LNCaP clone FGC (cell line): ENCODE measurements around the gene LDLRAD3.
A peak's percentile ranks its signal among the peaks of the same experiment; 100 is the strongest.

Source experiments
- DNase-seq: peaks from one replicate; pipeline ENCODE4 v3.0.0-alpha.2; 2011; ENCODE audit warnings: low read depth
- H3K4me3 ChIP-seq: 2 replicates; pipeline ENCODE4 v1.5.1; 2011; ENCODE audit warnings: mild to moderate bottlenecking, low read depth, low read length, control low read depth
- CTCF ChIP-seq: IDR thresholded peaks from 2 replicates; pipeline ENCODE4 v1.5.1; 2012; ENCODE audit warnings: mild to moderate bottlenecking; ENCODE audit not compliant: control insufficient read depth, insufficient read depth; ENCODE audit errors: extremely low read depth

LDLRAD3 gene

GRCh38 chr11:36056160-36056751 lies 112.4 kb downstream of the LDLRAD3 start:
- peak; percentile 69 for TF ChIP-seq CTCF
- peak; percentile 15 for DNase-seq
- no peak overlapping the region for H3K4me3 ChIP-seq

- H3K4me3 ChIP-seq, result no peak overlapping the region
- no peak for DNase-seq
These were observed 113.6 kb downstream of the LDLRAD3 start for GRCh38 chr11:36057379-36058042.

GRCh38 chr11:36059660-36060059 lies 115.8 kb downstream of the LDLRAD3 start:
- no peak for DNase-seq
- H3K4me3 ChIP-seq, result no peak overlapping the region
- TF ChIP-seq CTCF, result no peak

More at GRCh38 chr11:36057379-36058042, 113.6 kb downstream of the LDLRAD3 start:
- TF ChIP-seq CTCF, result no peak

- no peak for TF ChIP-seq CTCF
- no peak overlapping the region for H3K4me3 ChIP-seq
- DNase-seq, result no peak
These were observed 117.1 kb downstream of the LDLRAD3 start for GRCh38 chr11:36060926-36061325.

- no peak for DNase-seq
- no peak overlapping the region for H3K4me3 ChIP-seq
- TF ChIP-seq CTCF, result no peak
These were observed 117.6 kb downstream of the LDLRAD3 start for GRCh38 chr11:36061471-36061870.

GRCh38 chr11:36062796-36063365 lies 119.0 kb downstream of the LDLRAD3 start:
- no peak for TF ChIP-seq CTCF
- DNase-seq, result no peak
- no peak overlapping the region for H3K4me3 ChIP-seq
